Endothelial cell of umbilical vein (primary cell): ENCODE measurements around the gene DENND4C. TPM values are rescaled to one million over a fixed set of nuclear protein-coding genes. Genes with fewer than 3 reads are reported as not detected.

Source experiments
- BruUV-seq: library from RNA; stranded (reverse); fragments of 400-500 nt; replicated peaks from 2 replicates; lab custom pipeline; 2021; lab: Mats Ljungman, UMichigan
- CTCF ChIA-PET: fragments of 300-600, 350-600 bp; sonication (Branson Sonifier 250); formaldehyde crosslinking; loops from one replicate; lab custom pipeline; 2021; ENCODE audit warnings: antibody characterized with exemption, inconsistent platforms; lab: Charles Lee
- POLR2A ChIA-PET: fragments of 300-600, 350-600 bp; sonication (Branson Sonifier 250); formaldehyde crosslinking; loops from one replicate; lab custom pipeline; 2021; ENCODE audit warnings: antibody characterized with exemption, inconsistent platforms; lab: Charles Lee
- DNase-seq: peaks from one replicate; pipeline ENCODE4 v3.0.0-alpha.2; 2011; ENCODE audit warnings: low read depth, low spot score
- FAIRE-seq: peaks from 2 replicates; lab custom pipeline; 2011; peaks lifted over from hg19 to GRCh38; lab: Jason Lieb, UNC
- H2AFZ ChIP-seq: 2 replicates; pipeline ENCODE4 v1.6.0; 2012; ENCODE audit warnings: low read depth, low read length, control low read depth, inconsistent platforms
- H3K27ac ChIP-seq: 2 replicates; pipeline ENCODE4 v1.5.1; 2011; ENCODE audit warnings: low read depth, mild to moderate bottlenecking, control low read depth, low read length, moderate library complexity; ENCODE audit not compliant: insufficient read depth
- H3K27me3 ChIP-seq, 2 experiments: 2 replicates each; pipeline versions ENCODE4 v1.6.0 to v1.6.1; 2011; ENCODE audit warnings: low read length in 2 of 2, mixed read lengths in 1 of 2; ENCODE audit not compliant: control insufficient read depth in 2 of 2, insufficient read depth in 2 of 2
- H3K36me3 ChIP-seq, 2 experiments: 2 replicates in 1 of 2; 3 replicates in 1 of 2; pipeline ENCODE4 v1.5.1; 2011; ENCODE audit warnings: low read length in 2 of 2, mild to moderate bottlenecking in 1 of 2, moderate library complexity in 1 of 2; ENCODE audit not compliant: control insufficient read depth in 2 of 2, insufficient read depth in 2 of 2; ENCODE audit errors: extremely low read depth in 1 of 2
- H3K4me1 ChIP-seq: 3 replicates; pipeline ENCODE4 v1.5.1; 2011; ENCODE audit warnings: mild to moderate bottlenecking, low read length; ENCODE audit not compliant: control insufficient read depth, insufficient read depth; ENCODE audit errors: extremely low read depth
- H3K4me2 ChIP-seq: 2 replicates; pipeline ENCODE4 v1.6.1; 2011; ENCODE audit warnings: low read length, control low read depth, mixed read lengths; ENCODE audit not compliant: insufficient read depth
- H3K4me3 ChIP-seq, 3 experiments: fragments of 200-600 bp in 1 of 3; sonication (generic), shearing (Covaris generic) in 1 of 3; replicated peaks in 1 of 3; 2 replicates each; pipeline ENCODE4 v1.5.1; 2011 to 2016; ENCODE audit warnings: control low read depth in 3 of 3, low read length in 3 of 3, mild to moderate bottlenecking in 2 of 3, inconsistent platforms in 1 of 3, low read depth in 1 of 3, moderate library complexity in 1 of 3; ENCODE audit not compliant: insufficient read depth in 1 of 3
- H3K79me2 ChIP-seq: 2 replicates; pipeline ENCODE4 v1.6.0; 2012; ENCODE audit warnings: low read length, inconsistent platforms; ENCODE audit not compliant: control insufficient read depth, insufficient read depth
- H3K9ac ChIP-seq: replicated peaks from 2 replicates; pipeline ENCODE3; 2011; ENCODE audit warnings: low read length, control low read depth; ENCODE audit not compliant: insufficient read depth; ENCODE audit errors: extremely low read depth
- H3K9me1 ChIP-seq: replicated peaks from 3 replicates; pipeline ENCODE4 v1.6.0; 2011; ENCODE audit warnings: mild to moderate bottlenecking, low read length; ENCODE audit not compliant: control insufficient read depth, insufficient read depth; ENCODE audit errors: extremely low read depth
- H3K9me3 ChIP-seq: replicated peaks from 2 replicates; pipeline ENCODE4 v1.5.1; 2012; ENCODE audit warnings: low read length, inconsistent platforms; ENCODE audit not compliant: control insufficient read depth, insufficient read depth
- H4K20me1 ChIP-seq: replicated peaks from 2 replicates; pipeline ENCODE3; 2011; ENCODE audit warnings: mild to moderate bottlenecking, low read length; ENCODE audit not compliant: control insufficient read depth, insufficient read depth; ENCODE audit errors: extremely low read depth
- EZH2 ChIP-seq: IDR thresholded peaks from 2 replicates; pipeline ENCODE4 v1.6.1; 2012; ENCODE audit warnings: borderline replicate concordance, low read depth, mild to moderate bottlenecking, moderate library complexity, low read length, inconsistent platforms; ENCODE audit not compliant: severe bottlenecking
- FOS ChIP-seq: IDR thresholded peaks from 2 replicates; pipeline ENCODE4 v1.6.1; 2011; ENCODE audit warnings: mild to moderate bottlenecking, low read length, moderate library complexity, borderline replicate concordance; ENCODE audit not compliant: insufficient read depth
- GATA2 ChIP-seq: IDR thresholded peaks from 2 replicates; pipeline ENCODE4 v1.7.0; 2011; ENCODE audit warnings: low read depth, mild to moderate bottlenecking, moderate library complexity, mixed read lengths, low read length; ENCODE audit not compliant: insufficient read length, insufficient read depth
- JUN ChIP-seq: IDR thresholded peaks from 2 replicates; pipeline ENCODE4 v1.6.1; 2011; ENCODE audit warnings: borderline replicate concordance, low read depth; ENCODE audit not compliant: insufficient read length, insufficient read depth
- MYC ChIP-seq: IDR thresholded peaks from one replicate; pipeline ENCODE4 v1.6.1; 2011; ENCODE audit warnings: mild to moderate bottlenecking, low read depth, low read length
- POLR2A ChIP-seq: IDR thresholded peaks from 2 replicates; pipeline ENCODE4 v1.6.1; 2012; ENCODE audit warnings: low read depth, mild to moderate bottlenecking, control low read depth, low read length
- POLR2AphosphoS5 ChIP-seq: IDR thresholded peaks from 2 replicates; pipeline ENCODE4 v1.6.1; 2012; ENCODE audit warnings: low read depth, mild to moderate bottlenecking, control low read depth, low read length, moderate library complexity; ENCODE audit not compliant: insufficient read depth
- dilution Hi-C: fragments of 300-500 bp; cut with MboI; formaldehyde crosslinking; loops from one replicate; pipeline ENCODE4 v1.15.0; 2019; ENCODE audit warnings: low sequenced_read_pairs; ENCODE audit not compliant: extremely low pct_ligation_motif_present
- intact Hi-C: fragments of 100-400 bp; cut with micrococcal nuclease; formaldehyde crosslinking; loops from one replicate; pipeline ENCODE4 v1.10.0; 2022
- polyA plus RNA-seq, 4 experiments: library from polyadenylated mRNA; depleted of rRNA in 3 of 4; stranded (reverse) in 3 of 4; unstranded in 1 of 4; fragments of >200 nt; gene quantifications; 2 replicates each; pipeline versions ENCODE4 v1.2.1 to v1.2.3, GENCODE V29; 2011 to 2012; ENCODE audit warnings: missing spikeins in 1 of 4
- total RNA-seq: library from RNA; stranded (reverse); gene quantifications from 2 replicates; pipeline ENCODE4 v1.2.3, GENCODE V29; 2021
- TF ChIP-seq, protein P1 (sequence below), 2 donors: IDR thresholded peaks; 1 replicate in 1 of 2; 2 replicates in 1 of 2; pipeline ENCODE4 v1.5.1; 2011; ENCODE audit warnings: low read length in 2 of 2, mild to moderate bottlenecking in 2 of 2, moderate library complexity in 2 of 2, control low read depth in 1 of 2, inconsistent platforms in 1 of 2, low read depth in 1 of 2; ENCODE audit not compliant: insufficient read depth in 1 of 2; ENCODE audit errors: extremely low read depth in 1 of 2
- TF ChIP-seq, protein P2 (sequence below): IDR thresholded peaks from 2 replicates; pipeline ENCODE4 v1.6.1; 2011; ENCODE audit not compliant: insufficient read depth, insufficient read length

DENND4C gene
- total and polyA plus RNA-seq, 2 donors (not counting 3 experiments of a cell fraction or from before 2014, with no cell fraction given) = 9.6 to 36.8 TPM

DNA sequence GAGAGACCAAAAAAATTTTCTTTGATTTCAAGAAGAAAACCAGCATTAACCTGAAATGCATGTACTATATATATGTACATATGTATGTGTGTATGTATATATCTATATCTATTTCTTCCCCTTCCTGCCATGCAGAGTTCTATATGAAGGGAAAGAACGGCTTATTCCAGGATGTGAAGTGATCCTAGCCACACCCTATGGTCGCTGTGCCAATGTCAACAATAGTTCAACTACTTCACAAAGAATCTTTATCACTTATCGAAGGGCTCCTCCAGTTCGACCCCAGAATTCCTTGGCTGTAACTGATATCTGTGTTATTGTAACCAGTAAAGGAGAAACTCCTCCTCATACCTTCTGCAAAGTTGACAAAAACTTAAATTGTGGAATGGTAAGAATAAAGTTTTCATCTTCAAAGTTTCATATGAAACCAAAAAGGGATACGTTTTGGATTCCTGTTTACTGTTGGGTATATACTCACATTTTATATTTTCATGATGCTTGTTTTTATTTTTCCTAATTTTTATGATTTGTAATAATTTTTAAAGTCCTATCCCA, 56.2 kb downstream of the DENND4C start:
- H3K4me2 ChIP-seq = peak overlapping the region; percentile 76
- no peaks in the 10 kb centered on the region for H3K9me3 ChIP-seq
- H3K4me1 ChIP-seq = peaks cover 13% of the 10 kb centered on the region
- POLR2A ChIA-PET = no interaction called here
- peaks cover 0 to 5% of the 10 kb centered on the region in 2 experiments for H3K36me3 ChIP-seq
- H2AFZ ChIP-seq = no peak overlapping the region
- peak overlapping the region in 1 of 3 experiments; percentile 32 for H3K4me3 ChIP-seq
- no peak overlapping the region for H3K9ac ChIP-seq
- DNase-seq (peak; percentile 48), FAIRE-seq (no peak)
- no peak overlapping the region for H3K27ac ChIP-seq
- dilution Hi-C loops = no loop called here
- H3K9me1 ChIP-seq = no peaks in the 10 kb centered on the region
- intact Hi-C loops = loop anchor here (5.0 kb wide), 1 partner anchor 54 kb away; the partner anchor contains the start of gene DENND4C
- H3K79me2 ChIP-seq = peaks cover 20% of the 10 kb centered on the region
- H3K27me3 ChIP-seq = no peaks in the 10 kb centered on the region
- CTCF ChIA-PET = no interaction called here
- no peak for TF ChIP-seq JUN
- TF ChIP-seq, protein P1, sequence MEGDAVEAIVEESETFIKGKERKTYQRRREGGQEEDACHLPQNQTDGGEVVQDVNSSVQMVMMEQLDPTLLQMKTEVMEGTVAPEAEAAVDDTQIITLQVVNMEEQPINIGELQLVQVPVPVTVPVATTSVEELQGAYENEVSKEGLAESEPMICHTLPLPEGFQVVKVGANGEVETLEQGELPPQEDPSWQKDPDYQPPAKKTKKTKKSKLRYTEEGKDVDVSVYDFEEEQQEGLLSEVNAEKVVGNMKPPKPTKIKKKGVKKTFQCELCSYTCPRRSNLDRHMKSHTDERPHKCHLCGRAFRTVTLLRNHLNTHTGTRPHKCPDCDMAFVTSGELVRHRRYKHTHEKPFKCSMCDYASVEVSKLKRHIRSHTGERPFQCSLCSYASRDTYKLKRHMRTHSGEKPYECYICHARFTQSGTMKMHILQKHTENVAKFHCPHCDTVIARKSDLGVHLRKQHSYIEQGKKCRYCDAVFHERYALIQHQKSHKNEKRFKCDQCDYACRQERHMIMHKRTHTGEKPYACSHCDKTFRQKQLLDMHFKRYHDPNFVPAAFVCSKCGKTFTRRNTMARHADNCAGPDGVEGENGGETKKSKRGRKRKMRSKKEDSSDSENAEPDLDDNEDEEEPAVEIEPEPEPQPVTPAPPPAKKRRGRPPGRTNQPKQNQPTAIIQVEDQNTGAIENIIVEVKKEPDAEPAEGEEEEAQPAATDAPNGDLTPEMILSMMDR (IDR thresholded peaks at IDR 0.05; ENCODE audit: extremely low read depth in 1 of 2, insufficient read depth in 1 of 2, low read depth in 1 of 2, low read length in 2 of 2) = no peak
- TF ChIP-seq GATA2 = peak; percentile 28
- no peaks in the 10 kb centered on the region for H4K20me1 ChIP-seq
- BruUV-seq = no TSS peak

DNA sequence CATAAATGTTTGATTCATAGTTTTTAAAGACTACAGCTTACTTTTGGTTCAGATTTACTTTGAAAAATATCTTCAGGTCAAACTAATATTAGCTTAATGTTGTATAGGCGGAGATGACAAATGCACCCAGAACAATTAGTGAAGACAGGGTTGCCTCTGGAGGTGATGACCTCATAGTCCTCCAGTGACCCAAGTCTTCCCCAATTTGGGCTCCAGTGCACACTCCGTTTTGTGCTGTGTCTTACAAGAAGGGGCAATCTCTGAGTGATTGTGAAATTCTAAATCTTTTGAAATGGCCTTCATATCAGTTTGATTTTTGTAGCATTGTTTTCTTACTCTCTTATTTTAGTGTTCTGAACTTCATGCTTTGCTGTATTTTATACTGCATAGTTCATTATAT, 57.6 kb downstream of the DENND4C start:
- intact Hi-C loops = loop anchor here (5.0 kb wide), 1 partner anchor 56 kb away; the partner anchor contains the start of gene DENND4C
- no TSS peak for BruUV-seq
- ChIA-PET CTCF (interaction anchor here (1.1 kb wide), 1 partner anchor 10 kb away, joined by 3 read pairs; no protein-coding TSS in a partner anchor), POLR2A (no interaction called here)
- Histone ChIP-seq H3K27me3 (no peaks in the 10 kb centered on the region), H3K9me3 (no peaks in the 10 kb centered on the region), H3K4me2 (no peak overlapping the region), H3K27ac (no peak overlapping the region), H3K9ac (no peak overlapping the region), H3K79me2 (peaks cover 16% of the 10 kb centered on the region), H3K9me1 (no peaks in the 10 kb centered on the region), H3K4me3 (no peak overlapping the region), H2AFZ (no peak overlapping the region), H4K20me1 (no peaks in the 10 kb centered on the region), H3K36me3 (peaks cover 0 to 7% of the 10 kb centered on the region in 2 experiments), H3K4me1 (peaks cover 13% of the 10 kb centered on the region)
- dilution Hi-C loops = no loop called here
- DNase-seq = no peak
- no peak for TF ChIP-seq MYC
- TF ChIP-seq POLR2A = no peak
- TF ChIP-seq EZH2 = no peak
- TF ChIP-seq JUN = no peak
- TF ChIP-seq FOS = no peak
- no peak for TF ChIP-seq GATA2
- no peak for TF ChIP-seq POLR2AphosphoS5
- TF ChIP-seq, protein P1 (IDR thresholded peaks at IDR 0.05; ENCODE audit: extremely low read depth in 1 of 2, insufficient read depth in 1 of 2, low read depth in 1 of 2, low read length in 2 of 2) = no peak
- TF ChIP-seq, protein P2, sequence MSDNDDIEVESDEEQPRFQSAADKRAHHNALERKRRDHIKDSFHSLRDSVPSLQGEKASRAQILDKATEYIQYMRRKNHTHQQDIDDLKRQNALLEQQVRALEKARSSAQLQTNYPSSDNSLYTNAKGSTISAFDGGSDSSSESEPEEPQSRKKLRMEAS = no peak
- FAIRE-seq = no peak
